GM18873 (cell line): Measurements from ENCODE around the gene DPH5.
"Not testable (repeated sequence)": the region's sequence is repeated elsewhere in the genome, so short reads cannot be mapped to it uniquely, and the experiment has no call there.

ENCODE experiments used
- ATAC-seq: cut with Tn5 transposase; IDR thresholded peaks from one replicate; pipeline ENCODE4 v1.9.1; 2021; ENCODE audit warnings: mild to moderate bottlenecking, moderate library complexity, moderate number of reproducible peaks; ENCODE audit not compliant: unreplicated experiment, low FRiP score

The DPH5 gene

DNA sequence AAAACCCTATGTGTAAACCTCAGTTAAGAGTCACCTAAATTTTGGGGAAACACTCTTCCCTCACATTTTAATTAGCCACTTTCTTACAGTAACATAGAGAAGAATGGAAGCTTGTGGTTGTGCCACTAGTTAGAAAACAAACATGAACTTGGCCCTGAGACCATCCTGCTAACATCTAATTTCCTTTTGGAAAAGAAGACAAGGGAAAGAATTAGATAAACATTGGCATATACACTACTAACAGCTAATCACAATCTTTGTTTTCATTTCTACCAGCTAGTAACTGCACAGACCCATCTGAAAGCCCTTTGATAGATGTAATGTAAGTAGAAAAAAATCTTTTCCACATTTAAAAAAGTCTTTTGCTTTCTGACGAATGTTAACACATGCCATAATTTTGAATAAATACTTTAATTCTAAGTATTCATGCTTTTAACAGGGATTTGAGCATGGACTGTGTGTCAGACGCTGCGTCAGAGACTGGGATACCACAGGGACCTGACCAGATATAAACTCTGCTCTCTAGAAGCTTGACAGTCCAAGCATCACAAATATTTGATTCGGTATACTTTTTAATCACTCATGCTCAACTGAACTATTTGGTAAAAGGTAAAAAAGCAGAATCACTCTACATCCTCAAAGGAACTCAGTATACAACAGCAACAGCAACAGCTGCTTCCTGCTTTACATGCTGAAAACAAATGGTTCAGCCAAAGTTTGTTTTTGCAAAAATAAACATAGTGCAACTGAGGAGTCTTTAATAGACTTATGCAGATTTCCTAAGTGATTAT lies 30.2 kb downstream of the DPH5 start:
- ATAC-seq: no peak

- ATAC-seq: no peak
Measured at GRCh38 chr1:100989306-100990077, 36.1 kb downstream of the DPH5 start.

DNA sequence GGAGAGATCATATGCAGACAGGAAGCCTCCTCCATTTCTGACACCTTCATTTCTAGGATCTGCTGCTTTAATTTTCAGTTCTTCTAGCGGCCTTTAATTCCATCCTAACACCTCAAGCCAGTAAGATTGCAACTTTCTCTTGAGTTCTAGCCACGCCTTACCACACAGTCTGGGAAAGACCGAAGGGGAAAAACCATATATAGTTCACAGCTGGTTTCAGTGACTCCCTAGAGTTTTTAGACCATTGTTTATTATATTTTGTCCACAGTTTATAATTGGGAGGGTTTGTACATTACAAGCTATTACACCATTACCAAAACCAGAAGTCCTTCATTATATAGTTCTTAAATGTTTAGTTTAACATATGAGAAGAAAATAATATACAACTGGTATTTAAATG lies 37.5 kb downstream of the DPH5 start:
- no peak for ATAC-seq

DNA sequence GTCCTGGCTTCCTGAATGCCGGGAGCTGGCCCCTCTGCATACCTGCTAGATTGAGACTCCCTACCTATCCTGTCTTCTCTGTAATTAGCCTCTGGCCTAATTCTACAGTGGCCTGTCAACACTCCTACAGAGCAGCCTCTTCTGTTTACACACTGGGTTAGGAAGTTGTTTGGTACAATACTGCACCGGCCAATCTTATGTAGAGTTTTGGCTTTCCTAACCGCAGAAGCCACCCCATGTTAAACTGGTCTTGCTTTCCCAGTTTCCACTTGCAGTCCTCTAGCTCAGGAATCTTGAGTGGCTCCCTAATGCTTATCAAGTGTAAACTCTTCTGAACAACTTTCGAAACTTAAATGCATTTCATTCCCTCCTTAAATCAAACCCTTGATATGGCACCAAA lies 42.8 kb downstream of the DPH5 start:
- no peak for ATAC-seq

DNA sequence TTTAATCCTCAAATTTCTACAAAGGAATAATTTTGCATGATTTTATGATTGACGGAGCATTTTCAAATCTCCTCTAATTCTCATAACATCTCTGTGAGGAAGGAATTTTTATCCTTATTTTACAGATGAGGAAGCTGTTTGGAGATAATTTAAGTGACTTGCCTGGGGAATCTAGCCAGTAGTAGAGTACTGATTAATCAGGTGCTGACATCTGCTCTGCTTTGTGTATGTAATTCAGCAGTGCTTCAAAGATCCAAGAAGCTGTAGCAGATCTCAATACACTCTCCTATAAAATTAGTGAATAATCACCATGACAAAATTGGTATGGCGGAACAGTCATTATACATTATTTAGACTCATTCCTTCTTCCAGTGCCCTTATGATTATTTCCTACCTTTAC lies 46.0 kb downstream of the DPH5 start:
- ATAC-seq: no peak

DNA sequence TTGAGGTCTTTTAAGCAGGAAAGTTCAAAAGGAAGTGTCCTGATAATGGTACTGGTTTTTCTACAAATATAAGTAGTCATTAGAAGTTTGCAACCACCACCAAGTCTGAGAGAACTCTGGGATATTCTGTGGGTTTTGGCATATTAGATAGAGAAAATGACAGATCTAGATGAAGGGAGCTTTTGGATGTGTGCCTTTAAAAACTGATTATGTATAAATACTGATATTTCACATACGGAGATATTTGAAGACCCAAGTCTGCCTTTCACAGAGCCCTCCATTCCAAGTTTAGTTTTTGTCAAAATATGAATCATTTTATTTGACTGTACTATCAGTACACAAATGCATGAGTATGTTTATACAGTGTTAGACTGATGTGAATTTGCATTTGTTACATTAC lies 48.6 kb downstream of the DPH5 start:
- no peak for ATAC-seq

GRCh38 chr1:100972185-100972584 lies 53.4 kb downstream of the DPH5 start:
- no peak for ATAC-seq

DNA sequence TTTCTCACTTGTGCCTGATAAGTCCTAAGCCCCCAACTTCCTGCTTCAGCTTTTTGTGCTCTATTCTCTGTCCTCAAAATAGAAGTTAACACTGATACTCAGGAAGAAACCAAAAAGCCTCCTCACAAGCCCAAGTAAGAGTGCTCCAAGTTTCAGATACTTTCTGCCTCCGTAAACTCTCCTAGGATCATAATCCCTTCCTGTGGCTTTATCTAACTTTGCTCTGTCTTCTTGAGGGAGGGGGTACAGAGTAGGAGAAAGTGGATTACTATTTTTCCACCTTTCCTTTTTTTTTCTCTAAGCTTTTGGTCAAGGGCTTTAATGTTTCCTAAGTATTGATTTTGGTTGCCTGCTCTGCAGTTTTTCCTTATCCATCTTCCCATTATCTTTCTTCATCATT lies 54.6 kb downstream of the DPH5 start:
- no peak for ATAC-seq

- ATAC-seq: no peak
Measured at GRCh38 chr1:100969327-100969726, 56.3 kb downstream of the DPH5 start.

DNA sequence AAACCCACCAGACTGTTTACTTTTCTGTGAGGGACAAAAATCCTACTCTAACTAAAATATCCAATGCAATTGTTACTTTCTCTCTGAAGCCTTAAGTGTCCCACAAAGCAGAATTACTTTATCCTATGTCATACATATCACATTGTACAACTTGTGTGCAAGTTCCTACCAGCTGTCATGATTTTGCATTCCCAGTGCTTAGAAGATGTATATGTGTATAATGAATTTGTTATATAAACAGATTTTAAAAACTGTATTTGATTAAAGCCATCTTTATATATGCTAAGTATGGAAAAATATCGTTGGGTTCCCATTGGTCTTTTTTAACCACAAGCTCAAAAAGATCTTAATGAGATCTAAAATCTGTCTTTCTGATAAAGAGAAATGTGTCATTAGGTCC lies 57.0 kb downstream of the DPH5 start:
- ATAC-seq: no peak

DNA sequence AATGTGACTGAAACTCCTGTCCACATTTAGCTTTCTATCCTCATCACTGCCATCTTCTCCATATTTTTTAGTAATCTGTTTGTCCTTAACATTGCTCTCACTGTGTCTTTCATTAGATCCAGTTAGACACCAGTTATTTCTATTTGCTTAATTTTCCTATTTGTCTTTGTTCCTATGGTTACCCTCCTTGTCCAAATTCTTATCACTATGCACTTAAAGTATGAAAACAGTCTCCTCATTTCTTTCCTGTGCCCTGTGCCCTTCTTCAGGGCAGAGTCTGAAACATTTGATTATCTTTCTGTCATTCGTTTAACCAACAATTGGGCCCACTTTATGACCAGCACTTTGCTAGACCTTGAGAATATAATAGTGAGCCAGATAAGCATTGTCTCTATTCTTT lies 65.5 kb downstream of the DPH5 start:
- ATAC-seq: no peak

GRCh38 chr1:100959502-100960060 lies 66.0 kb downstream of the DPH5 start:
- no peak for ATAC-seq

DNA sequence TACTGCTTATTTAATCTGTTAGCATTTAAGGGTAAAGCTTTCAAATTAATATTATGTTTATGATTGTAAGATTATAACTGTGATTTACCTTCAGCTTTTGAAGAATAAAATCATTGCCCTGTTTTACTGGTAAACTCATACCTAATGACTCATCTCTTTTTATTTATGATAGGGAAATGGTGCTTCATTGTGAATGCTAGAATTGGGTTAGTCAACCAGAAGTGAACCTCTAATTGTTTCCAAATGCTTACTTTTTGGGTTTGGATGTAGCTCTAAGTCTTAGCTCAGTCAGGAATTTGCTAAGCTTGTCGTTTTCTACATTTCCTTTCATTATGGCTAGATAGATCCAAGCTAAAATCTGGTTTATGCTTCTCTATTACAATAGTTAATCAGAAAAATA lies 70.3 kb downstream of the DPH5 start:
- ATAC-seq: no peak

DNA sequence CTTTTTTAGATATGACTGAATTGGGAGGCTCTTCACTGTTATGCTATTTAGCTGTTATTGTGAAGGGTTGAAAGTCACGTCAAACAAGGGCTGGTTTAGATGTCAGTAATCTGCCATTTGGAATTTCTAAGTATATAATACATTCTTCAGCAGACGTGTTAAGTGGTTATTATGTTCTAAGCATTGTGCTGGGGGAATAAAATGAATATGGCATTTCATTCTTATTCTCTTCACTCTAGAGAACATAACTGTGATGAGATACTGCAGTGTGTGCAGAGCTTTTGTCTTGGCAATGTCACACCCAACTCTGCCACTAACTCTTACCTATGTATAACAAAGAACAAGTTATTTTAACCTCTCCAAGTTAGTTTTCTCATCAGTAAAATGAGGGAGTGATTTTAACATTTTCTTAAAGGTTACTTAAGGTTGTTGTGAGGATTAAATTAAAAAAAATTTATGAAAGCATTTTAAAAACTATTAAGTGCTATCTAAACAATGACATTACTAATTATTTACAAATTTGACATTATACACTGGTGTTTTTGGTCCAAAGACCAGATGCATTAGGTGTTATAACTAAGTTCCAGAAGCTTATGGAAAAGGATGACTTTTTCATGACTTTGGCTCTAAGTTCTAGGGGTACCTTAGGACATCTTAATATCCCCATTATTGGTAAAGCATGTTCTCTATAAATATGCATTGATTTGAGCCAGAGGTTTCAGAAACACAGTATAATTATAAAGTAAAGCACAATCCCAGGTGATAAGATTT lies 71.4 kb downstream of the DPH5 start:
- no peak for ATAC-seq

- not testable (repeated sequence) for ATAC-seq
Measured at GRCh38 chr1:100952970-100953369, 72.6 kb downstream of the DPH5 start.

- ATAC-seq: no peak
Measured at GRCh38 chr1:100952104-100952745, 73.4 kb downstream of the DPH5 start.

GRCh38 chr1:100950781-100951180 lies 74.8 kb downstream of the DPH5 start:
- no peak for ATAC-seq

- no peak for ATAC-seq
Measured at GRCh38 chr1:100950337-100950736, 75.2 kb downstream of the DPH5 start.

GRCh38 chr1:100949515-100950158 lies 75.9 kb downstream of the DPH5 start:
- ATAC-seq: peak; percentile 94
